Stimulated activated CD8-positive, alpha-beta memory T cell treated with anti-CD3 and anti-CD28 coated beads, Interleukin-7, amount 100 ng/mL, for 1 hour (primary cell): Measurements from ENCODE around the gene GABBR2.

ENCODE experiments used
- DNase-seq, 2 donors: peaks; one replicate each; pipeline ENCODE4 v3.0.0-alpha.2; 2020; ENCODE audit warnings: low read depth in 2 of 2

Gene GABBR2

DNA sequence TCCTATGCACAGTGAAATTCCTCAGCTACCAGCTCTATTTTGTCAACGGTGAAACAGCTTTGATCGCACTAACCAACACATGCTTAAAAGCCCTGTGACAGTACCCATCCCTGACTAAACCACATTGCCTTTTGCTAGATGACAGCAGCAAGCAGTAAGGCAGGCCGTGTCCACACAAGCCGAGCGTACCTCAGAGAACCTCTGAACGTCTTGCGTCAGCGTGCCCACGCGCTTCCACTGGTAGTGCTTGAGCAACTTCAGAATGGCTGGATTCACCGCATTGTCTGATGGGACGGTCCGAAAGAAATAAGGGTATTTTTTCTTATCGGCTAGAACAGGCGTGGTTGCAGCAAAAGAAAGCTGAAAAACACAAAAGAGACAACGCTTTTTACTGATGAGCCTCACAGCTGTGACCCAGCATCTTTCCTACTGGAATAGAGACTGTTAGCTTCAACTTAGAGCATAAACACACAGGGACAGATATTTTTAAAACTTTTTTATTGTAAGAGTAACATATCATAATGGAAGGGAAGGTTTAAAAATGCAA lies 167.0 kb downstream of the GABBR2 start:
- no peak for DNase-seq

GRCh38 chr9:98540476-98540875 lies 168.3 kb downstream of the GABBR2 start:
- DNase-seq = no peak

DNA sequence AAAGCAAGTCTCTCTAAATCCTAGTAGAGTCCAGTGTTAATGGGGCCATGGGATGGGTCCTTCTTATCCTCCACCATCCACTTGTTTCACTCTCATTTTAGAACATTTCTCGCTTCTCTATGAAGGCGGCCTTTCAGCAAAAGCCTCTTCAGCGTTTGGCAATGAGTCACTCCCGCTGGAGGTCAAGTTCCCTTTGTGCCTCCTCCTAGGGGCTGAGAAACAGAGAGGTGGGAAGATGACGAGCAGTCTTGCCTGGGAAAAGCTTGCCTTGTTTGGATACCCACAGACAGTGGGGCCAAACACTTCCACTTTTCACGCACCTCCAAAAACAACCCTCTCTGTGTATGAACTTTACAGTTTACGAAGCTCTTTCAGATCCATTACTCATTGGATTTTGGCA lies 168.8 kb downstream of the GABBR2 start:
- no peak for DNase-seq

DNA sequence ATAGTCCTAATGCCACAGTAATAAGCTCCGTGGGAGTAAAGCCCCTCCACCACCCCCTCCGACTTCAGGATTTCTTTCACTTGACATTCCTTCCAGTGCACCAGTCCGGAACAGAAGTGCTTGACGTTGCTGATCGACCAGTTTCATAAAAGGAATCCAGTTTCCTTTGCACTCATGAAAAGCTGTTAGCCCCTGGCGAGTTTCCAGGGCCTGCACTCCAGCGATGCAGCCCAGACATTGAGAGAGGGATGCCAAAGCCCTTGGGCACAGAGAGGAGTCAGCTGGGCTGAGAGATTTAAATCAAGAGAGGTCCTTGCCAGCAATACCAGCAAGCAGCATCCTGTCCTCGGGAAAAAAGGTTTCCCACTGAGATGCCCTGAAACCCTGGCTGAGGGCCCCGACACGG lies 170.1 kb downstream of the GABBR2 start:
- no peak for DNase-seq

- DNase-seq = no peak
Observed at GRCh38 chr9:98538203-98538602, 170.5 kb downstream of the GABBR2 start.

- no peak for DNase-seq
Observed at GRCh38 chr9:98536542-98537173, 172.1 kb downstream of the GABBR2 start.

GRCh38 chr9:98533866-98534265 lies 174.9 kb downstream of the GABBR2 start:
- no peak for DNase-seq

GRCh38 chr9:98533132-98533531 lies 175.6 kb downstream of the GABBR2 start:
- DNase-seq = no peak

- no peak for DNase-seq
Observed at GRCh38 chr9:98532574-98532973, 176.2 kb downstream of the GABBR2 start.

GRCh38 chr9:98532147-98532546 lies 176.6 kb downstream of the GABBR2 start:
- DNase-seq = no peak

DNA sequence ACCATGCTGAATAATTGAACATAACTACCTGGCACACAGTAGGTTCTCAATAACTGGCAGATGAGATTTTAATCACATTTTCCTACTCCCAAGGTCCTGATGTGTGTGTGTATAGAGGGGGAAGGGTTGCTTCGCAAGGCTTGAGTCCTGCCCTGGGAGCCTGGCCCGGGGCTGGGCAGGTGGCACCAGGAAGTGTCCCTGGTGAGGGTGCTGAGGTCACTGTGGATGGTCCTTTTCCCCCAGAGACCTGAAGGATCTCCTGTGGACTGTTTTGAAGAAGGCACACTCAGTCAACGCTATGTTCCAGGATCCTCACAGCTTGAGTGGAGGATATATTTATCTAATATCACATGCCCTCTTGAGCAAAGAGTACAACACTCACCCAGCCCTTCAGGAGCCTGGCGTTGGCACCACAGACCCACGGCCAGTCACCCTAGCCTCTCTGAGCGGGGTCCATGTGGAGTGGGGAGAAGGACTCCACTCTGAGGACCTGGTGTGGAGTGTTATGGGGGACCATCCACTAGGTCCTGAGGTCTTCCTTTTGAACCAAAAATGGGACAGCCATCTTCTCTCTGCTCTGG lies 177.8 kb downstream of the GABBR2 start:
- DNase-seq = no peak

DNA sequence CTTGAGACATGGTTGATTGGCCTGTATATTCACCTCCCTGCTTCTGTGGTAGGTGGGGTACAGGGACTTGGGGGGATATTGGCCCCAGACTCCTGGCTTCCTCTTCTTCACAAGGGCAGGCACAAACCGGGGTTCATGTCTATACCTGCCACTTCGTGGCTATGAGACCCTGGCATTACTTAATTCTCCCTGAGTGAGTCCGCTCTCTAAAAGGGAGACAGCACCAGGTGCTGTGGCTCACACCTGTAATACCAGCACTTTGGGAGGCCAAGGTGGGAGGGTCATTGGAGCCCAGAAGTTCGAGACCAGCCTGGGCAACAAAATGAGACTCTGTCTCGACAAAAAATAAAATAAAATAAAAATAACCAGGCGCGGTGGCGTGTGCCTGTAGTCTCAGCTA lies 178.5 kb downstream of the GABBR2 start:
- no peak for DNase-seq

GRCh38 chr9:98529841-98530240 lies 178.9 kb downstream of the GABBR2 start:
- DNase-seq = no peak

DNA sequence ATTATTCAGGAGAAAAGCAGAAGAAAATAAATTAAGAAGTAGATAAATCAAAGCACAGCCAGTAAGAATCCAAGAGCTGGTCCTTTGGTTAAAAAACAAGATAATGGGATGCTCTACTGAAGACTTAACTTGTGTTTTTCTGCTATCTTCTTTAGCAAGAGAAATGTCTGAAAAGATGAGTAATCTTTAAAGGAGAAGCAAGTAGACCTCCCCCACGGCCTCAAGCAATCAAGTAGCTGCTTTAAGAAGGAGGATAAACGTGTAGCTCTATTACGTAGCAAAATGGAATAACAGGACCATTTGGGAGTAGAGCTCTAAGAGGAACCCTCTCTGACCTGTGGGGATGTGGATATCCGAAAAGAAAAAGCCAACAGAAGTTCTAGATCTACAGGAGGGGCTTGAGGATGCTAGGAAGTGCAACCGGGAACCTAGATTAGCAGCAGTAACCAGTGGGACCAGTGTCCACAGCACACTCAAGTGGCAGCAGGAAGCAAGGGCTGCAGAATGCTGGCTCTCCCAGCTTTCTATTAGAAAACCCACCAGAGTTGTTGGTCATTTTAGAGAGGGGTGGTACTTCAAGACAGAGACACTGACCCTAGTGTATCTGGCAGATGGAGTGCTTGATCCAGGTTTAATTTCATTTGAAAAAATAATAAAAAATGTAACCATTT lies 185.4 kb downstream of the GABBR2 start:
- DNase-seq = no peak

GRCh38 chr9:98522487-98522886 lies 186.2 kb downstream of the GABBR2 start:
- no peak for DNase-seq

GRCh38 chr9:98521141-98521540 lies 187.6 kb downstream of the GABBR2 start:
- no peak for DNase-seq

DNA sequence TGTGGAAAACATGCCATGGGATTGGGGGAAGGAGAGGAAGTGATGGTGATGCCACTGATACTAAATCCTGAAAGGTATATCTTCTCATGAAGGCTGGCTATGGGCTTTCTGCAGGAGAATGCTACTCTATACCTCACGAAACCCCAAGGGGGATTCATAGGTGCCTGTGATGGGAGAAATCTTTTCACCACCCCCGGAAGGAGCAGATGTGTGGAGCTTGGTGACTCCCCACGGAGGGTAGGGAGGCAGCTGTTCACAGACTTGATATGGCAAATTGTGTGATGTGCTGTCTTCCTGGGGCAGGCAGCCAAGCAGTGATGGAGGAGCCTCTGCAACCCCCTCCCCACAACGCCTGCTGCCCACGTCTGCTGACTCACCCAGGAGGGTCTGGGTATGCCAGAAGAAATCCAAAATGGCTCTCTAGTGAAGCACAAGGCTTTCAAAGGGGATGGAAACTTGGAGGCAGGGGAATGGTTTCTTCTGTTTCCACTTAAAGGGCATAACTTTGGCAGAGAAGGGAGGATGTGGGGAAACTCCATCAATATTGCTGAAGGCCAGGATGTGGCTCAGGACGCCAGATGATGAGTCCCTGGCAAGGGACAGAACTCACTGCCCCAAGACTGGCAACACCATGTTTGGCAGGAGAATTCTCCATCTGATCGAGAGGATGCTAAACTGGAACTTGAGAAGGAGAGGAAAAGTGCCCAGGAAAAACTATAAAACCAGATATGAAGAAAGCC lies 188.3 kb downstream of the GABBR2 start:
- no peak for DNase-seq

DNA sequence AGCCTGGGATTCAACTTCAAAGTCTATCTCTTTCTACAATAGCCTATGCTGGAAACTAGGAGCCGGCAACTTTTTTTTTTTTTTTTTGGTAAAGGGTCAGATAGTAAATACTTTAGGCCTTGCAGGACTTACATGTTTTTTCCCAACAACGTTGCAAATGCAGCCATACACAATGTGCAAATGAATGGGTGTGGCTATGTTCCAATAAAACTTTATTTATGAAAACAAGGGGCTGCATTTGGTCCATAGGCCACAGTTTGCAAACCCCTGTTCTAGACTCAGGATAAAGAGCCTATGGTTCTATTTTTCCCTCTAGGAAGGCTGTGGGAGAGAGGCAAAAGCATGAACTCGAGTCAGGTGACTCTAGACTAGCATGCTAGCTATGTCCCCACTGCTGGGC lies 189.1 kb downstream of the GABBR2 start:
- no peak for DNase-seq

GRCh38 chr9:98518556-98518955 lies 190.2 kb downstream of the GABBR2 start:
- no peak for DNase-seq

GRCh38 chr9:98517761-98518160 lies 191.0 kb downstream of the GABBR2 start:
- DNase-seq = no peak

- no peak for DNase-seq
Observed at GRCh38 chr9:98516897-98517503, 191.7 kb downstream of the GABBR2 start.
